SU-DHL-6 (cell line): ENCODE measurements around the gene DNAJB4.
"Not testable (repeated sequence)": the region's sequence is repeated elsewhere in the genome, so short reads cannot be mapped to it uniquely, and the experiment has no call there.

Source experiments
- CTCF ChIP-seq: fragments of 200-600 bp; sonication (generic); IDR thresholded peaks from one replicate; pipeline ENCODE4 v1.5.1; 2017; ENCODE audit warnings: antibody characterized with exemption, mild to moderate bottlenecking, low read length, moderate library complexity; ENCODE audit not compliant: insufficient read depth, poor library complexity, severe bottlenecking
- EZH2phosphoT487 ChIP-seq: fragments of 200-600 bp; sonication (generic), shearing (Covaris generic); conservative IDR thresholded peaks from 2 replicates; pipeline ENCODE4 v1.6.1; 2018; ENCODE audit warnings: mild to moderate bottlenecking, antibody characterized with exemption, low read length, moderate library complexity, mixed read lengths

- not testable (repeated sequence) for TF ChIP-seq CTCF, EZH2phosphoT487
Measured at GRCh38 chr1:78000536-78000935, 4.2 kb upstream of the DNAJB4 start.
